ENCODE results near the gene LRFN3.
"Not testable (repeated sequence)": the region's sequence is repeated elsewhere in the genome, so short reads cannot be mapped to it uniquely, and the experiment has no call there.

Gene LRFN3

DNA sequence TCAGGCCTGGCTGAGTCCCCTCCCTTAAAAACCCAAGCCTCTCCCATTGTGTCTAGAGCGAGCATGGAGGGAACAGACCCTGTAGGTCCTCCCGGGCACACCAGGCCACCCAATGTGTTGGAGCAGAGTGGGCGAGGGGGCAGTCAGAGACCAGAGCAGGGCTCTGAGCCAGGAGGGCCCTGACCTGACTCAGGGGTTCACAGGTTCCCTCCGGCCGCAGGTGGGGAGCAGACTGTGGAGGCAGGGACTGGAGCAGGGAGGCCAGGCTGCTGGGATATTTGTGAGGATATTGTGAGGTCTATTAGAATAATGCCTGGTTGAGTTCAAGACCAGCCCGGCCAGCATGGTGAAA lies 26.5 kb upstream of the LRFN3 start:
- Histone ChIP-seq H3K36me3 (ENCODE audit: control insufficient read depth, low read depth, low read length) (no peaks in the 10 kb centered on the region), H3K27me3 (ENCODE audit: control insufficient read depth, insufficient read depth, low read length) (no peaks in the 10 kb centered on the region), H3K9ac (ENCODE audit: low read length) (no peak overlapping the region), H3K4me3 (ENCODE audit: low read length) (no peak overlapping the region), H3K4me1 (ENCODE audit: control insufficient read depth, low read depth, low read length) (no peaks in the 10 kb centered on the region), H3K9me3 (ENCODE audit: control insufficient read depth, low read depth, low read length) (no peaks in the 10 kb centered on the region), H3K27ac (ENCODE audit: low read length) (no peak overlapping the region)

DNA sequence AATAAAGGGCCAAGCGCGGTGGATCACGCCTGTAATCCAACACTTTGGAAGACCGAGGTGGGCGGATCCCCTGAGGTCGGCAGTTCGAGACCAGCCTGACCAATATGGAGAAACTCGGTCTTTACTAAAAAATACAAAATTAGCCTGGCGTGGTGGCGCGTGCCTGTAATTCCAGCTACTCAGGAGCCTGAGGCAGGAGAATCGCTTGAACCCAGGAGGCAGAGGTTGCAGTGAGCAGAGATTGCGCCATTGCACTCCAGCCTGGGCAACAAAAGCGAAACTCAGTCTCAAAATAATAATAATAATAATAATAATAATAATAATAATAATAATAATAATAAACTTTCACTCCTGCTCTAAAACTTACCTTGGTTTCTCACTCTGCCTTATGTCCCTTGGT lies 25.8 kb upstream of the LRFN3 start:
- not testable (repeated sequence) for H3K27ac ChIP-seq (ENCODE audit: low read length); H3K9me3 ChIP-seq (ENCODE audit: control insufficient read depth, low read depth, low read length); H3K4me3 ChIP-seq (ENCODE audit: low read length); H3K9ac ChIP-seq (ENCODE audit: low read length); H3K4me1 ChIP-seq (ENCODE audit: control insufficient read depth, low read depth, low read length); H3K36me3 ChIP-seq (ENCODE audit: control insufficient read depth, low read depth, low read length); H3K27me3 ChIP-seq (ENCODE audit: control insufficient read depth, insufficient read depth, low read length)

DNA sequence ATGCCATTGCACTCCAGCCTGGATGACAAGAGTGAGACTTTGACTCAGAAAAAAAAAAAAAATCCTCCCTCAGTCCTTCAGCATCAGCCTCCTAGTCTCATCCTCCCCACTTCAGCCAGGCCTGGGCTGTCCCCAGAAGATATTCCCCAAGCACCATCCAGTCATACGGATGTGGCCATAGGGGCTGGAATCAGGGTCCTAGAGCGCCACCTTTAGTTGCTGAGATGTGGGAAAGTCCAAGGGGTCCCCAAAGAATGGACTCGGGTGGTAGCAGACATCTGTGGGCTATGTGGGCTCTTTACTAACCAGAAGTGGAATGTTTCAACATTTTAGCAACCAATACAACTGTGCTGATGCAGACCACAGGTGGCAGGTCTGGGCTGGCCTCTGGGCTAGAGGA lies 25.0 kb upstream of the LRFN3 start:
- Histone ChIP-seq H3K4me3 (ENCODE audit: low read length) (no peak overlapping the region), H3K36me3 (ENCODE audit: control insufficient read depth, low read depth, low read length) (no peaks in the 10 kb centered on the region), H3K4me1 (ENCODE audit: control insufficient read depth, low read depth, low read length) (no peaks in the 10 kb centered on the region), H3K27me3 (ENCODE audit: control insufficient read depth, insufficient read depth, low read length) (no peaks in the 10 kb centered on the region), H3K9me3 (ENCODE audit: control insufficient read depth, low read depth, low read length) (no peaks in the 10 kb centered on the region), H3K9ac (ENCODE audit: low read length) (no peak overlapping the region), H3K27ac (ENCODE audit: low read length) (no peak overlapping the region)

DNA sequence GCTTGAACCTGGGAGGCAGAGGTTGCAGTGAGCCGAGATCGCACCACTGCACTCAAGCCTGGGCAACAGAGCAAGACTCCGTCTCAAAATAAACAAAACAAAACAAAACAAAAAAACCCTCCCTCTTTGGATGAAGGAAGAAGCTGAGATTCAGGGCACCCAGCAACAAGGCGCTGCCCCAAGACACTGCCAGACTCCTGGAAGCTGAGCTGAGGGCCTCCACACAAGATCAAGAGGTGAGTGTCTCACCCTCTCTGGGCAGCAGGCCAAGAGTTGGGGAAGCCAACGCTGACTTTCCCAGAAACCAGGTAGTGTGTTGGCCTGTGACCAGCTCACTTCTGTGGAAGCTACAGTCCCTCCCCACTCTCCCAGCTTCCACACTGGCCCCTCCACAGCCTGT lies 24.4 kb upstream of the LRFN3 start:
- no peaks in the 10 kb centered on the region for H3K9me3 ChIP-seq (ENCODE audit: control insufficient read depth, low read depth, low read length)
- no peaks in the 10 kb centered on the region for H3K4me1 ChIP-seq (ENCODE audit: control insufficient read depth, low read depth, low read length)
- H3K4me3 ChIP-seq (ENCODE audit: low read length), result no peak overlapping the region
- no peak overlapping the region for H3K27ac ChIP-seq (ENCODE audit: low read length)
- H3K9ac ChIP-seq (ENCODE audit: low read length), result no peak overlapping the region
- H3K27me3 ChIP-seq (ENCODE audit: control insufficient read depth, insufficient read depth, low read length), result no peaks in the 10 kb centered on the region
- H3K36me3 ChIP-seq (ENCODE audit: control insufficient read depth, low read depth, low read length), result no peaks in the 10 kb centered on the region

DNA sequence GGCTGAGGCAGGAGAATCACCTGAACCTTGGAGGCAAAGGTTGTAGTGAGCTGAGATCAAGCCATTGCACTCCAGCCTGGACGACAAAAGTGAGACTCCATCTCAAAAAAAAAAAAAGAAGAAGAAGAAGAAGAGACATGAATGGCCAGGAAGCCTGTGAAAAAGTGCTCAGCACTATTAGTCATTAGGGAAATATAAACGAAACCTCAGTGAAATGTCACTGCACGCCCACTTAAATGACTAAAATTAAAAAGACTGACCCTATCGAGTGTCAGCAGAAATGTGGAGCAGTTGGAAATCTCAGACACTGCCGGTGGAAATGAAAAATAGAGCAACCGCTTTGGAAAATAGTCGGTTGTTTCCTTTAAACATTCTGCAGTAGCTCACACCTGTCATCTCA lies 22.6 kb upstream of the LRFN3 start:
- no peaks in the 10 kb centered on the region for H3K27me3 ChIP-seq (ENCODE audit: control insufficient read depth, insufficient read depth, low read length)
- no peak overlapping the region for H3K4me3 ChIP-seq (ENCODE audit: low read length)
- no peak overlapping the region for H3K27ac ChIP-seq (ENCODE audit: low read length)
- no peaks in the 10 kb centered on the region for H3K9me3 ChIP-seq (ENCODE audit: control insufficient read depth, low read depth, low read length)
- no peaks in the 10 kb centered on the region for H3K36me3 ChIP-seq (ENCODE audit: control insufficient read depth, low read depth, low read length)
- H3K9ac ChIP-seq (ENCODE audit: low read length), result no peak overlapping the region
- no peaks in the 10 kb centered on the region for H3K4me1 ChIP-seq (ENCODE audit: control insufficient read depth, low read depth, low read length)

DNA sequence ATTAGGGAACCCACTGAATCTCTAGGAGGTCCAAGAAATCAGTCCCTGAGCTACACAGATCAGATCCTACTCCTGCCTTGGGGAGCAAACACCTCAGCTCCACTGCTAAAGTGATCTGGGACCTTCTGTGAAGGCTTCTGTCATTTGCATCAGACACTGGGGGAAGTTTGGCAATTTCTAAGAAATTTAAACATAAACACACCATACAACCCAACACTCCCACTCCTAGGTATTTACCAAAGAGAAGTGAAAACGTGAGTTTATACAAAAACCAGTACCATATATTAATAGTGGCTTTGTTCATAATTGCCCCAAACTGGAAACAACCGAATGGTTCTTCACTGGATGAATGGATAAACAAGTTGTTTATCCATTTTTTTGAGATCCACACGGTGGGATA lies 20.7 kb upstream of the LRFN3 start:
- H3K9me3 ChIP-seq (ENCODE audit: control insufficient read depth, low read depth, low read length), result no peaks in the 10 kb centered on the region
- H3K9ac ChIP-seq (ENCODE audit: low read length), result no peak overlapping the region
- no peak overlapping the region for H3K4me3 ChIP-seq (ENCODE audit: low read length)
- H3K4me1 ChIP-seq (ENCODE audit: control insufficient read depth, low read depth, low read length), result no peaks in the 10 kb centered on the region
- no peaks in the 10 kb centered on the region for H3K36me3 ChIP-seq (ENCODE audit: control insufficient read depth, low read depth, low read length)
- no peak overlapping the region for H3K27ac ChIP-seq (ENCODE audit: low read length)
- H3K27me3 ChIP-seq (ENCODE audit: control insufficient read depth, insufficient read depth, low read length), result no peaks in the 10 kb centered on the region

- no peak overlapping the region for H3K4me3 ChIP-seq (ENCODE audit: low read length)
- no peak overlapping the region for H3K9ac ChIP-seq (ENCODE audit: low read length)
- H3K4me1 ChIP-seq (ENCODE audit: control insufficient read depth, low read depth, low read length), result no peaks in the 10 kb centered on the region
- H3K27ac ChIP-seq (ENCODE audit: low read length), result no peak overlapping the region
- H3K36me3 ChIP-seq (ENCODE audit: control insufficient read depth, low read depth, low read length), result no peaks in the 10 kb centered on the region
- no peaks in the 10 kb centered on the region for H3K9me3 ChIP-seq (ENCODE audit: control insufficient read depth, low read depth, low read length)
- H3K27me3 ChIP-seq (ENCODE audit: control insufficient read depth, insufficient read depth, low read length), result no peaks in the 10 kb centered on the region
Observed at GRCh38 chr19:35919306-35919705, 16.9 kb upstream of the LRFN3 start.

DNA sequence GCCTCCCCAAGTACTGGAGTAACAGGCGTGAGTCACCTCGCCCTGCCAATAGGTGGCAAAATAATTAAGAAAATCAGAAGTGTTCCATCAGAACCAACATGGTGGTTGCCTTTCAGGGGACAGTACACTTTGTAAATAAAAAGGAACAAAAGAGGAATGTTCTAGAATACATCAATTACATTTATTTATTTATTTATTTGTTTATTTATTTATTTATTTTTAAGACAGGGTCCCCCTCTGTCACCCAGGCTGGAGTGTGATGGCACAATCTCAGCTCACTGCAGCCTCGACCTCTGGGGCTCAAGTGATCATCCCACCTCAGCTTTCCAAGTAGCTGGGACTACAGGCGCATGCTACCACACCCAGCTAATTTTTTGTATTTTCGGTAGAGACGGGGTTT lies 15.2 kb upstream of the LRFN3 start:
- Histone ChIP-seq H3K27me3 (ENCODE audit: control insufficient read depth, insufficient read depth, low read length) (no peaks in the 10 kb centered on the region), H3K27ac (ENCODE audit: low read length) (no peak overlapping the region), H3K9ac (ENCODE audit: low read length) (no peak overlapping the region), H3K36me3 (ENCODE audit: control insufficient read depth, low read depth, low read length) (no peaks in the 10 kb centered on the region), H3K4me1 (ENCODE audit: control insufficient read depth, low read depth, low read length) (no peaks in the 10 kb centered on the region), H3K4me3 (ENCODE audit: low read length) (no peak overlapping the region), H3K9me3 (ENCODE audit: control insufficient read depth, low read depth, low read length) (no peaks in the 10 kb centered on the region)

DNA sequence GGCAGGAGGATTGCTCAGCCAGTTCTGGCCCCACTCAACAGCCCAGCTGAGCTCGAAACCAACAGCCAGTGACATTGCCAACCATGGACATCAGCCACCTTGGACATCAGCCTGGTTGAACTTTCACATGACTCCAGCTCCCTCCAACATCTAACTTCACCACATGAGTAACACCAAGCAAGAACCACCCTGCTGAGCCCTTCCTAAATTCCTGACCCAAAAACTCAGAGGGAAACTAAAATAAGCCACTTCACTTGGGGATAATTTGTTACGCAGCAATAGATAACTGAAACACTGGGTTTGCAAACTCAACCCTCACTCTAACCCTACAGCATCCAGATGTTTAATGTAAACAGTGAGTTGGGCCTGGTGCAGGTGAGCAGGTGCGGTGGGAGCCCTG lies 10.7 kb upstream of the LRFN3 start:
- Histone ChIP-seq H3K9me3 (ENCODE audit: control insufficient read depth, low read depth, low read length) (no peaks in the 10 kb centered on the region), H3K27me3 (ENCODE audit: control insufficient read depth, insufficient read depth, low read length) (no peaks in the 10 kb centered on the region), H3K9ac (ENCODE audit: low read length) (no peak overlapping the region), H3K27ac (ENCODE audit: low read length) (no peak overlapping the region), H3K4me3 (ENCODE audit: low read length) (no peak overlapping the region), H3K36me3 (ENCODE audit: control insufficient read depth, low read depth, low read length) (no peaks in the 10 kb centered on the region), H3K4me1 (ENCODE audit: control insufficient read depth, low read depth, low read length) (no peaks in the 10 kb centered on the region)

- Histone ChIP-seq H3K36me3 (ENCODE audit: control insufficient read depth, low read depth, low read length) (no peaks in the 10 kb centered on the region), H3K27ac (ENCODE audit: low read length) (no peak overlapping the region), H3K9ac (ENCODE audit: low read length) (no peak overlapping the region), H3K4me3 (ENCODE audit: low read length) (no peak overlapping the region), H3K9me3 (ENCODE audit: control insufficient read depth, low read depth, low read length) (no peaks in the 10 kb centered on the region), H3K4me1 (ENCODE audit: control insufficient read depth, low read depth, low read length) (peaks cover 13% of the 10 kb centered on the region), H3K27me3 (ENCODE audit: control insufficient read depth, insufficient read depth, low read length) (no peaks in the 10 kb centered on the region)
Observed at GRCh38 chr19:35928507-35928906, 7.7 kb upstream of the LRFN3 start.

DNA sequence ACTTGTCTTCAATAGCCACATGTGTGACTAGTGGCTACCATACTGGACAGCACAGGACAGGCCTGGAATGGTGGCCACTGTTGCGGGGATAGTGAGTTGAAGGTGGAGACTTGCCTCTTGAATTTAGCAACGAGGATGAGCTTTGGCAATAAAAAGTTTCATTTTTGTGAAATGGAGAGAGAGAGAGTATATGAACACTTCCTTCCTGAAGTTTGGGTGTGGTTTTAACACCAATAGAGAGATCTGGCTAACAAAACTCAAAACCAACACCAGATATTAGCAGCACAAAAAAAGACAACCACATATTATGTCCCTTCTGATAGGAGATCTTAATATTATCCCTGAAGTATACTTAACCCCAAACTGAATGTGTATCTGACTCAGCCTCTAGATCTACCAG lies 6.3 kb upstream of the LRFN3 start:
- H3K27me3 ChIP-seq (ENCODE audit: control insufficient read depth, insufficient read depth, low read length), result no peaks in the 10 kb centered on the region
- no peaks in the 10 kb centered on the region for H3K36me3 ChIP-seq (ENCODE audit: control insufficient read depth, low read depth, low read length)
- no peak overlapping the region for H3K9ac ChIP-seq (ENCODE audit: low read length)
- no peak overlapping the region for H3K4me3 ChIP-seq (ENCODE audit: low read length)
- no peak overlapping the region for H3K27ac ChIP-seq (ENCODE audit: low read length)
- no peaks in the 10 kb centered on the region for H3K9me3 ChIP-seq (ENCODE audit: control insufficient read depth, low read depth, low read length)
- H3K4me1 ChIP-seq (ENCODE audit: control insufficient read depth, low read depth, low read length), result peaks cover 13% of the 10 kb centered on the region

GRCh38 chr19:35931161-35931873 lies 4.9 kb upstream of the LRFN3 start:
- no peaks in the 10 kb centered on the region for H3K9me3 ChIP-seq (ENCODE audit: control insufficient read depth, low read depth, low read length)
- no peaks in the 10 kb centered on the region for H3K36me3 ChIP-seq (ENCODE audit: control insufficient read depth, low read depth, low read length)
- peak overlapping the region; percentile 55 for H3K4me3 ChIP-seq (ENCODE audit: low read length)
- H3K27ac ChIP-seq (ENCODE audit: low read length), result no peak overlapping the region
- peaks cover 18% of the 10 kb centered on the region for H3K4me1 ChIP-seq (ENCODE audit: control insufficient read depth, low read depth, low read length)
- H3K9ac ChIP-seq (ENCODE audit: low read length), result peak overlapping the region; percentile 47
- no peaks in the 10 kb centered on the region for H3K27me3 ChIP-seq (ENCODE audit: control insufficient read depth, insufficient read depth, low read length)
